Measurements from ENCODE around the gene SSC5D. TPM values are rescaled to one million over a fixed set of nuclear protein-coding genes. Genes with fewer than 3 reads are reported as not detected.

Gene SSC5D
- total RNA-seq, 1 donor, result 77.4 TPM

DNA sequence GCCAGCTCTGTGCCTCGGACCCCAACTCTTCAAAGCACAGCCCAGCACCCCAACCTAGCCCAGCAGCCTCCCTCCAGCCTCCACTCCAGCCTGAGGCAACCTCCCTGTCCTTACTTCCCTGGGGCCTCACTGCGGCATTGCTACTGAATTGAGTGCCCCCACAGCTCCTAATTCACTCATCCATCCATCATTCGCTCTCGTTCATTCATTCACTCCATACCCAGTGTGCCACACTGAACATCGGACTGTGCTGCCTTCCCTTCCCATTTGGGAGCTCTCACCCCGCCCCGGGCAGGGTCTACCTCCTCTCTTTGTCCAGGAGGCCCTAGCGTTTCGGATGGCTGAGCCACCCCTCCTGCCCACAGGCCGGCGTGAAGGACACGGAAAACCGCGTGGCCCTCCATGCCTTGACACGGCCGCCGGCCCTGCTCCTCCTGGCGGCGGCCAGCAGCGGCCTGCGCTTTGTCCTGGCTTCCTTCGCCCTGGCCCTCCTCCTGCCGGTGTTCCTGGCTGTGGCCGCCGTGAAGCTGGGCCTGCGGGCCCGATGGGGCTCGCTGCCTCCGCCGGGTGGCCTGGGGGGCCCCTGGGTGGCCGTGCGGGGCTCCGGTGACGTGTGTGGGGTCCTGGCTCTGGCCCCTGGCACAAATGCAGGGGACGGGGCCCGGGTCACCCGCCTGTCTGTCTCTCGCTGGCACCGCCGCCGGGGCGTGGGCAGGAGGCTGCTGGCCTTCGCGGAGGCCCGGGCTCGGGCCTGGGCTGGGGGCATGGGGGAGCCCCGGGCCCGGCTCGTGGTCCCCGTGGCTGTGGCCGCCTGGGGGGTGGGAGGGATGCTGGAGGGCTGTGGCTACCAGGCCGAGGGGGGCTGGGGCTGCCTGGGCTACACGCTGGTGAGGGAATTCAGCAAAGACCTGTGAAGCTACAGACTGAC is 1.9 kb upstream of the SSC5D start:
- peak; percentile 81 for DNase-seq (ENCODE audit: insufficient read length, low spot score, missing footprints)
- Histone ChIP-seq H3K4me1 (ENCODE audit: insufficient read depth, low read length) (peaks cover 47% of the 10 kb centered on the region), H3K4me2 (ENCODE audit: insufficient read depth, low read length) (peak overlapping the region; percentile 88), H3K27ac (ENCODE audit: low read depth, low read length) (peak overlapping the region; percentile 99), H3K36me3 (ENCODE audit: insufficient read depth, low read length) (peaks cover 7% of the 10 kb centered on the region), H3K9me3 (ENCODE audit: low read depth, low read length) (no peaks in the 10 kb centered on the region), H3K79me2 (ENCODE audit: insufficient read depth, low read length) (peaks cover 23% of the 10 kb centered on the region), H3K4me3 (ENCODE audit: insufficient read depth, low read length) (peak overlapping the region; percentile 87), H3K27me3 (ENCODE audit: insufficient read depth, low read length) (no peaks in the 10 kb centered on the region), H4K20me1 (ENCODE audit: insufficient read depth, low read length) (no peaks in the 10 kb centered on the region), H2AFZ (ENCODE audit: low read length) (no peak overlapping the region)
- TF ChIP-seq, protein P1, sequence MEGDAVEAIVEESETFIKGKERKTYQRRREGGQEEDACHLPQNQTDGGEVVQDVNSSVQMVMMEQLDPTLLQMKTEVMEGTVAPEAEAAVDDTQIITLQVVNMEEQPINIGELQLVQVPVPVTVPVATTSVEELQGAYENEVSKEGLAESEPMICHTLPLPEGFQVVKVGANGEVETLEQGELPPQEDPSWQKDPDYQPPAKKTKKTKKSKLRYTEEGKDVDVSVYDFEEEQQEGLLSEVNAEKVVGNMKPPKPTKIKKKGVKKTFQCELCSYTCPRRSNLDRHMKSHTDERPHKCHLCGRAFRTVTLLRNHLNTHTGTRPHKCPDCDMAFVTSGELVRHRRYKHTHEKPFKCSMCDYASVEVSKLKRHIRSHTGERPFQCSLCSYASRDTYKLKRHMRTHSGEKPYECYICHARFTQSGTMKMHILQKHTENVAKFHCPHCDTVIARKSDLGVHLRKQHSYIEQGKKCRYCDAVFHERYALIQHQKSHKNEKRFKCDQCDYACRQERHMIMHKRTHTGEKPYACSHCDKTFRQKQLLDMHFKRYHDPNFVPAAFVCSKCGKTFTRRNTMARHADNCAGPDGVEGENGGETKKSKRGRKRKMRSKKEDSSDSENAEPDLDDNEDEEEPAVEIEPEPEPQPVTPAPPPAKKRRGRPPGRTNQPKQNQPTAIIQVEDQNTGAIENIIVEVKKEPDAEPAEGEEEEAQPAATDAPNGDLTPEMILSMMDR (IDR thresholded peaks at IDR 0.05; ENCODE audit: extremely low read depth, low read depth, low read length), result no peak

DNA sequence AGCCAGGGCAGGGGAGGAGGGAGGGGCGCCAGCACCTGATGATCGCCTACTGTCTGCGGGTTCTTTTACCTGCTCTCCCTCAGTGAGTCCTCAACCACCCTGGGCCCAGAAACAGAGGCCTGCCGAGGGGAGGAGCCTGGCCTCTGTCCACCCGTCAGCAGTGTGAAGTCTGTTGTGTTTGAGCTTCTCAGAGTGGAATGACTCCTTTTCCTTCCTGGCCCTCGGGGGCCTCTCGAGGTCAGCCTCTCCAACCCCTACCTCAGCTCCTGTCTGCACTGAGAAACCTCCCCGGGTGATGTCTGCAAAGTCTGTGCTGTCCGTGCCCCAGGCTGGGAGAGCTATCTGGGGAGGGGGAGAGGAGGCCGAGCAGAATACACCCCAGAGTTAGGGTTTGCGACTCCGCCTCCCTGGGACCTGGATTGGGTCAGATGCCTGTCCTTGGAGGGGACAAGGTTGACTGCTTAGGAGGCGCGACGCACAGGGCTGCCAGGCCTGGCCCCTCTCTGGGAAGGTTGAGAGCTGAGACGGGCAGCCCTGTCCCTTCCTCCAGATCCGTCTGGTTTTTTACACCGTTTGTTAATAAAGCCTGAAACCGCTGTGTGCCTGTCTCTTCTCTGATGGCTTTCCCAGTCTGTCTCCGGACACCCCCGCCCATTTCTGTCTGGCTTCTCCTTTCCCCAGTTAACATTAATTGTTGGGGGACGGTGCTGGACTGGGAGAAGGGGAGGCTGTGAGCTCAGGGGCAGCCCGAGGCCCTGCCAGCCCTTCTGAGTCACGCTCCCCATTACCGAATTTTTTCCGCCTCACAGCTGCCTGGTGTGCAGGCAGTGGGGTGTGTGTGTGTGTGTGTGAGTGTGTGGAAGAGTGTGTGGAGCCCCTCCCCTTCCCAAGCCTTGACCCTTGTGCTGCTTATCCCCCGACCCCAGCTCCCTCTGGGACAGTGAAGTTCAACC is 989 bp upstream of the SSC5D start:
- H3K36me3 ChIP-seq (ENCODE audit: insufficient read depth, low read length), result peaks cover 4% of the 10 kb centered on the region
- H4K20me1 ChIP-seq (ENCODE audit: insufficient read depth, low read length), result no peaks in the 10 kb centered on the region
- H3K4me2 ChIP-seq (ENCODE audit: insufficient read depth, low read length), result peak overlapping the region; percentile 83
- no peaks in the 10 kb centered on the region for H3K9me3 ChIP-seq (ENCODE audit: low read depth, low read length)
- peak; percentile 100 for DNase-seq (ENCODE audit: insufficient read length, low spot score, missing footprints)
- H3K79me2 ChIP-seq (ENCODE audit: insufficient read depth, low read length), result peaks cover 23% of the 10 kb centered on the region
- peak overlapping the region; percentile 62 for H3K4me3 ChIP-seq (ENCODE audit: insufficient read depth, low read length)
- TF ChIP-seq, protein P1 (IDR thresholded peaks at IDR 0.05; ENCODE audit: extremely low read depth, low read depth, low read length), result no peak
- H2AFZ ChIP-seq (ENCODE audit: low read length), result peak overlapping the region; percentile 35
- H3K27me3 ChIP-seq (ENCODE audit: insufficient read depth, low read length), result no peaks in the 10 kb centered on the region
- H3K27ac ChIP-seq (ENCODE audit: low read depth, low read length), result peak overlapping the region; percentile 99
- H3K4me1 ChIP-seq (ENCODE audit: insufficient read depth, low read length), result peaks cover 48% of the 10 kb centered on the region

DNA sequence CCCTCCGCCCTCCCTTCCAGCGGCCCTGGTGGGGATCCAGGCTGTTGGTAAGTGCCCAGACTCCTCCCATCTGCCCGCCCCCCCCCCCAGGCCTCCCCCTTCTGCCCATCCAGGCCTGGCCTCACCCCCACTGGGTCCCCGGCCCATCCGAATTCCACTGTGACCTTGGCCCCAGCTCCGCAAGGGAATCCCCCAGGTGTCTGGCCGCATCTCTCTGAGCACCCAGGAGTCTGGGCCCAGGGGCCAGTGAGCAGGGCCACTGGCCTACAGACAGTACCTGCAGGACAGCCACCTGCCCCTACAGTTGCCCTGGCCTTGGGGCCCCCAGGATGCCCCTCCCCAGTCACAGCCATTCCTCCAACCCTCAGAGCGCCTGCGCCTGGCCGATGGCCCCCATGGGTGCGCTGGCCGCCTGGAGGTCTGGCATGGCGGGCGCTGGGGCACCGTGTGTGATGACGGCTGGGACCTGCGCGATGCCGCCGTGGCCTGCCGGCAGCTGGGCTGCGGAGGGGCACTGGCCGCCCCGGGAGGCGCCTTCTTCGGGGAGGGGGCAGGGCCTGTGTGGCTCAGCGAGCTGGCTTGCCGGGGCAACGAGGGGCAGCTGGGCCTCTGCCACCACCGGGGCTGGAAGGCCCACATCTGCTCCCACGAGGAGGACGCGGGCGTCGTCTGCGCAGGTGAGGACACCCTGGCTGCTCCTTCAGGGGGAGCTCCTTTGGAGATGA is 912 bp downstream of the SSC5D start:
- peak overlapping the region; percentile 74 for H3K4me2 ChIP-seq (ENCODE audit: insufficient read depth, low read length)
- no peaks in the 10 kb centered on the region for H3K27me3 ChIP-seq (ENCODE audit: insufficient read depth, low read length)
- no peaks in the 10 kb centered on the region for H4K20me1 ChIP-seq (ENCODE audit: insufficient read depth, low read length)
- H3K36me3 ChIP-seq (ENCODE audit: insufficient read depth, low read length), result no peaks in the 10 kb centered on the region
- H2AFZ ChIP-seq (ENCODE audit: low read length), result no peak overlapping the region
- peak; percentile 92 for DNase-seq (ENCODE audit: insufficient read length, low spot score, missing footprints)
- H3K79me2 ChIP-seq (ENCODE audit: insufficient read depth, low read length), result peaks cover 17% of the 10 kb centered on the region
- peaks cover 62% of the 10 kb centered on the region for H3K4me1 ChIP-seq (ENCODE audit: insufficient read depth, low read length)
- TF ChIP-seq, protein P1 (IDR thresholded peaks at IDR 0.05; ENCODE audit: extremely low read depth, low read depth, low read length), result no peak
- peak overlapping the region; percentile 35 for H3K4me3 ChIP-seq (ENCODE audit: insufficient read depth, low read length)
- no peaks in the 10 kb centered on the region for H3K9me3 ChIP-seq (ENCODE audit: low read depth, low read length)
- peak overlapping the region; percentile 15 for H3K27ac ChIP-seq (ENCODE audit: low read depth, low read length)

Data from osteoblast (primary cell).